ENCODE results near the gene FAM13C. TPM values are rescaled to one million over a fixed set of nuclear protein-coding genes. Genes with fewer than 3 reads are reported as not detected.

The FAM13C gene
- total RNA-seq, 4 donors from 2014 or later: 6.0 to 21.8 (median 10.5) TPM

- Histone ChIP-seq H3K36me3 (no peaks in the 10 kb centered on the region), H3K27me3 (no peaks in the 10 kb centered on the region), H3K9me3 (no peaks in the 10 kb centered on the region), H3K27ac (no peak overlapping the region), H3K4me1 (peaks cover 42% of the 10 kb centered on the region), H3K4me3 (peak overlapping the region; percentile 62)
- TF ChIP-seq POLR2AphosphoS5 (IDR thresholded peaks at IDR 0.05) (no peak), POLR2A (IDR thresholded peaks at IDR 0.05) (no peak), CTCF (IDR thresholded peaks at IDR 0.05) (no peak), EP300 (IDR thresholded peaks at IDR 0.05) (no peak)
- 79% methylated on average over 3 of the region's 3 CpGs for WGBS
- DNase-seq (ENCODE audit: low spot score in 2 of 2): no peak
These were observed 1.2 kb upstream of the FAM13C start for GRCh38 chr10:59363446-59363958.

GRCh38 chr10:59362959-59363381 is 621 bp upstream of the FAM13C start:
- 11% methylated on average over 11 of the region's 11 CpGs for WGBS
- H3K36me3 ChIP-seq: no peaks in the 10 kb centered on the region
- H3K4me3 ChIP-seq: peak overlapping the region; percentile 62
- no peaks in the 10 kb centered on the region for H3K9me3 ChIP-seq
- TF ChIP-seq EP300 (IDR thresholded peaks at IDR 0.05): no peak
- no peak for TF ChIP-seq CTCF (IDR thresholded peaks at IDR 0.05)
- no peak for TF ChIP-seq POLR2A (IDR thresholded peaks at IDR 0.05)
- TF ChIP-seq POLR2AphosphoS5 (IDR thresholded peaks at IDR 0.05): no peak
- peak; percentile 79 to 83 for DNase-seq (ENCODE audit: low spot score in 2 of 2)
- H3K27ac ChIP-seq: peak overlapping the region; percentile 88
- no peaks in the 10 kb centered on the region for H3K27me3 ChIP-seq
- peaks cover 45% of the 10 kb centered on the region for H3K4me1 ChIP-seq

DNA sequence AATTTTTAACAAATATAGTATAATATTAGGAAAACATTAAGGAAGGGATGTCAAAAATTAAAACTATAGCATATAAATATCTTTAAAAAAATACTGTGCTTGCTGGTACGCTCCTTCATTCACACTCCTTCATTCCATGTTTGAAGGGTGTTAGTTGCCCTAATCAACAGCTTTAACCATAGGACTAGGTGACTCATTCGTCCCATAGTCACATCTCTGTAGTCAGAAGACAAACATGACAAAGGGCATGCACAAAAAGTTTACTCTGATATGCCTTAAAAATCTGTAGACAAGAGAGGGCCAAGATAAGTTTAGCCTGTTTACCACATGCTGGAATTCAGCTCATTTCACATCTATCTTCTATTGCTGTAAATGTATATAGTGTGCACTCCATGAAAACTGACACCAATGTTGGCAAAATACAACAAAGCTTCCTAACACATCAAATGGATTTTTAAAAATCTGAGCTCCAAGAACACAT is 646 bp downstream of the FAM13C start:
- H3K4me3 ChIP-seq: peak overlapping the region; percentile 62
- no peak for TF ChIP-seq POLR2A (IDR thresholded peaks at IDR 0.05)
- H3K27ac ChIP-seq: peak overlapping the region; percentile 88
- H3K4me1 ChIP-seq: peaks cover 45% of the 10 kb centered on the region
- no peak for DNase-seq (ENCODE audit: low spot score in 2 of 2)
- no peaks in the 10 kb centered on the region for H3K27me3 ChIP-seq
- WGBS: 45% methylated on average over 2 of the region's 2 CpGs
- H3K36me3 ChIP-seq: no peaks in the 10 kb centered on the region
- H3K9me3 ChIP-seq: no peaks in the 10 kb centered on the region

DNA sequence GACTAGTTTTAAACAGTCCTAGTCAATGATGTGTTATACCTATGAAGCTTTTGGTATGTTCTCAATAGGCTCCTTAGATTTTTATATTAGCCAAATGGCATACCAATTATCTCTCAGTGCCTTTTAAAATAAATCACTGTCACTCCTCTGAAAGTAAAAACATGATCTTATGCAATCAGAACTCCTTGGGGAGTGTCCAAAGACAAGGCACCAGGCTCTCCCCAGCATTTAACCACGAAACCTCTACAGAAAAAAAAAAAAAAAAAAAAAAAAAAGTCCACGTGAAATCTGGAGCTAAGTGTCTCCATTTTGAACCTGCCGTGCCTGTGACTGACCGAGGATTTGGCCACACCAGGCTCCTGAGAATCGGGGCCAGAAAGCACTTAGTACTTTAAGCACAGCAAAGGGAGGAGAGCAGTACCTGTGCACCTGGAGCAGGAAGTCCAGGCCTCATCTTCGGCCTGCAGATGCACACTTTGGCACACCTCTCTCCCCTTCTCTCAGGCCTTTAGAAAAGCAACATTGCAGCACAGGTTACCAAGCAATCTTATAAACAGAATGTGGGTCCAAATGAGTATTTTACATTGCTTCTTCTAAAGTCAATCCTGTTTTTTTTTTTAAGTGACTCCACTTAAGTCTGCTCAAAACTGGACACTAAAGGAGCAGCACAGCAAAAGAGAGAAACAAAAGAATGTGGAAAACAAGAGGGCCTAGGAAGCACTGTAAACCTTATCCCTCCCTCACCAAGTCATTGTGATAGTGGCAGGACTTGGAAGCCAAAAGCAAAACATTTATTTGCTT is 1.5 kb downstream of the FAM13C start:
- no peak for TF ChIP-seq POLR2AphosphoS5 (IDR thresholded peaks at IDR 0.05)
- TF ChIP-seq EP300 (IDR thresholded peaks at IDR 0.05): no peak
- TF ChIP-seq CTCF (IDR thresholded peaks at IDR 0.05): no peak
- no peak for TF ChIP-seq POLR2A (IDR thresholded peaks at IDR 0.05)
- no peaks in the 10 kb centered on the region for H3K36me3 ChIP-seq
- no peak for DNase-seq (ENCODE audit: low spot score in 2 of 2)
- H3K9me3 ChIP-seq: no peaks in the 10 kb centered on the region
- H3K27ac ChIP-seq: peak overlapping the region; percentile 88
- H3K4me3 ChIP-seq: peak overlapping the region; percentile 17
- H3K27me3 ChIP-seq: no peaks in the 10 kb centered on the region
- peaks cover 45% of the 10 kb centered on the region for H3K4me1 ChIP-seq
- 43% methylated on average over 6 of the region's 6 CpGs for WGBS

- TF ChIP-seq POLR2A (IDR thresholded peaks at IDR 0.05): no peak
- TF ChIP-seq CTCF (IDR thresholded peaks at IDR 0.05): no peak
- no peak for TF ChIP-seq POLR2AphosphoS5 (IDR thresholded peaks at IDR 0.05)
- TF ChIP-seq EP300 (IDR thresholded peaks at IDR 0.05): no peak
- Histone ChIP-seq H3K27ac (no peak overlapping the region), H3K36me3 (no peaks in the 10 kb centered on the region), H3K27me3 (no peaks in the 10 kb centered on the region), H3K4me1 (peaks cover 45% of the 10 kb centered on the region), H3K4me3 (no peak overlapping the region), H3K9me3 (no peaks in the 10 kb centered on the region)
- no peak for DNase-seq (ENCODE audit: low spot score in 2 of 2)
These were observed 3.8 kb downstream of the FAM13C start for GRCh38 chr10:59358576-59358975.
